GM12872 (cell line): ENCODE results near the gene FAM89B.

Experiments used
- TF ChIP-seq, protein P1 (sequence below): IDR thresholded peaks from 3 replicates; pipeline ENCODE4 v1.5.1; 2011; ENCODE audit warnings: low read depth, mild to moderate bottlenecking, low read length, moderate library complexity; ENCODE audit not compliant: insufficient read depth

FAM89B gene

DNA sequence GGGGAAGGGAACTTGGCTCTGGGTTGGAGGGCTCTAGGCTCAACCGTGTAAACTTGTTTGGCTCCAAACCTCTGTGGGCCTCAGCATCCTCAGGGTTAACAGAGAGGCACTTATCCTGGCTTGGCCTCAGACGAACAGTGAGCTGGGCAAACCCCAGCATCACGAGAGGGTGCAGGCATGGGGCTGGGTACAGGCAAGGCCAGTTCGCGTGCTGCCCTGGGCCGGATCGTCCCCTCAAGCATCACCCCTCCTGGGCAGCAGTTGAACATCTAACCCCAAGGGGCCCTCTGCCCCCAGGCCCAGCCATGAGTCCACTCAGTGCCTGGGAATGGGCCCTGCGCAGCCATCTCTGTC is 5.4 kb downstream of the FAM89B start:
- TF ChIP-seq, protein P1, sequence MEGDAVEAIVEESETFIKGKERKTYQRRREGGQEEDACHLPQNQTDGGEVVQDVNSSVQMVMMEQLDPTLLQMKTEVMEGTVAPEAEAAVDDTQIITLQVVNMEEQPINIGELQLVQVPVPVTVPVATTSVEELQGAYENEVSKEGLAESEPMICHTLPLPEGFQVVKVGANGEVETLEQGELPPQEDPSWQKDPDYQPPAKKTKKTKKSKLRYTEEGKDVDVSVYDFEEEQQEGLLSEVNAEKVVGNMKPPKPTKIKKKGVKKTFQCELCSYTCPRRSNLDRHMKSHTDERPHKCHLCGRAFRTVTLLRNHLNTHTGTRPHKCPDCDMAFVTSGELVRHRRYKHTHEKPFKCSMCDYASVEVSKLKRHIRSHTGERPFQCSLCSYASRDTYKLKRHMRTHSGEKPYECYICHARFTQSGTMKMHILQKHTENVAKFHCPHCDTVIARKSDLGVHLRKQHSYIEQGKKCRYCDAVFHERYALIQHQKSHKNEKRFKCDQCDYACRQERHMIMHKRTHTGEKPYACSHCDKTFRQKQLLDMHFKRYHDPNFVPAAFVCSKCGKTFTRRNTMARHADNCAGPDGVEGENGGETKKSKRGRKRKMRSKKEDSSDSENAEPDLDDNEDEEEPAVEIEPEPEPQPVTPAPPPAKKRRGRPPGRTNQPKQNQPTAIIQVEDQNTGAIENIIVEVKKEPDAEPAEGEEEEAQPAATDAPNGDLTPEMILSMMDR = no peak

DNA sequence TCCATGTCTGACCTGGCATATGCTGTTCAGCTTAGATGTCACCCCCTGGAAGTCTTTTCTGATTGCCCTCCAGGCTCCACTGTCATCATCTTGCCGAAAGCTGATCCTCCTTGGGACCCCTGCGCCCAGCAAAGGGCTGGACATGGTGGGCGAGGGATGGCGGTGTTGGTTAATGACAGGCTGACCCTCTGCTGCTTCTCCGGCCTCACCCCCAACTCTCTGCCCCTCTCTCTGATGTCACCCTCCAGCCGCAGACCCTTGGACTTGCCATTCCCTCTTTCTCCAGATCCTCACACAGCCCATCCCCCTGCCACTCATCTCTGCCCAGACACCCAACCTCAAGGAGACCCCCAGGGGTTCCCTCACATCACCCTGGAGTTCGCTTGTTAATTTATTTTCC is 5.8 kb downstream of the FAM89B start:
- TF ChIP-seq, protein P1 = no peak

DNA sequence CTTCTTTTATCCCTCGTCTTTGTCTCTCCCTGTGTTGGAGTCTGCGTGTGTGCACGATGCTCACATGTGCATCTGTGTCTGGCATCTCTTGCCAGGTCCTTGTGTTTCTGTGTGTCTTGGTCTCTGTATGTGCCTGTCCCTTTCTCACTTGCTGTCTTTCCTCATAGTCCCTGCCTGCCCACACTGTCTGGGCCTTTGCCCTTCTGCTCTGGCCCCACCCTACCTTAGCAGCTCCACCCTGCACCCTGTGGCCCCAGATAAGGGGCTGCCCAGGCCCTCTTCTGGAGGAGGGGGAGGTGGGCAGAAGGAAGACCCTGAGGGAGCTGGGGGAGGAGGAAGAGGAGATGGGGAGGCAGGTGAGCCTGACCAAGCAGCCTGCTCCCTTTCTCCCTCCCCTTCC is 6.3 kb downstream of the FAM89B start:
- TF ChIP-seq, protein P1 = no peak

DNA sequence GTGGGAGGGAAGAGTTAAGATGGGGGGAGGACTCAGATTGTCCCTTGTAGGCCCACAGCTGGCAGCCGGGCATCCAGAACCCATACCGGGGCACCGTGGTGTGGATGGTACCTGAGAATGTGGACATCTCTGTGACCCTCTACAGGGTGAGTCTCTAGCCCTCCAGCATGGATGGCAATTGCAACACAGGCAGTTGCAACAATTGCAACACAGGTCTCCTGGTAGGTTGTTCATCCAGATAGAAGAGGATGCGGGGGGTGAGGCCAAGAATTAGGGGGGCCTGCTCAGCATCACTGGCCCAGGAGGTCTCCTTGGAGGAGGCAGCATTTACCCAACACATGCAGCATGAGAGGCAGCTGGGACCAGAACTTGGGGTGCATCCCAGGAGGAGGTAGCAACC is 7.0 kb downstream of the FAM89B start:
- TF ChIP-seq, protein P1 = no peak

DNA sequence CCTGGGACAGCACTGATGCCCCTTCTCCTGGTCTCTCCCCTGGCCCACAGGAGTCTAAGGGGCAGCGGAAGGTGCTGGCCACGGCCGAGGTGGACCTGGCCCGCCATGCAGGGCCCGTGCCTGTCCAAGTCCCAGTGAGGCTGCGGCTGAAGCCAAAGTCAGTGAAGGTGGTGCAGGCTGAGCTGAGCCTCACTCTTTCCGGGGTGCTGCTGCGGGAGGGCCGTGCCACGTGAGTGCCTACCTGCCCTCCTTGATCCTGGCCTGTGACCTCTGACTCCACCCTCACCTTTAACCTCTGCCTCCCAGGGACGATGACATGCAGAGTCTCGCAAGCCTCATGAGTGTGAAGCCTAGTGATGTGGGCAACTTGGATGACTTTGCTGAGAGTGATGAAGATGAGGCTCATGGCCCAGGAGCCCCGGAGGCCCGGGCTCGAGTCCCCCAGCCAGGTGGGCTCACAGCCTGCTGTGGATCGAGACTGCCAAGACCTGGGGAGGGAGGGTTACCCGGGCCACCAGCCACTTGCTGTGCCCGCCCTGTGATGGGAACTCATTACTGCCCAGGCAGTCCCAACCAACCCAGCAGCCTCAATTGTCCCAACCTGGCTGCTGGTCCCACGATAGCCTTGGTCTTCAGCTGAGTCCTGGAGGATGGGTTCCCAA is 7.8 kb downstream of the FAM89B start:
- TF ChIP-seq, protein P1 = no peak

DNA sequence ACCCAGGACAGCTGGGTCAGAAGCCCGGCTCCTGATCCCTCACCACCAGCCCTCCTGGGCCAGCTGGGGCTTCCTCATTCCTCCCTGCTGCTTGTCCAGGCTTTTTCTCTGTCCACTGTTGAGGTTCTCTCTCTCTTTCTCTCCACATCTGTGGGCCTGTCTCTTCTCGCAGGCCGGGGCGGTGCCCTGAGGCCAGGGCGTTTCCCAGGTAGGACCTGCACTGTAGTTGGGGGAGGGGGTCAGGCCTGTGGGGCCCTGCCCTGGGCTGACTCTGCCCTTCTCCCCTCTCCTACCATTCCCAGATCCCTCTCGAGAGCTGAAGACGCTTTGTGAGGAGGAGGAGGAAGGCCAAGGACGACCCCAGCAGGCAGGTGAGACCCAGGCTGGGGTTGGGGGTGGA is 8.4 kb downstream of the FAM89B start:
- TF ChIP-seq, protein P1 = no peak

DNA sequence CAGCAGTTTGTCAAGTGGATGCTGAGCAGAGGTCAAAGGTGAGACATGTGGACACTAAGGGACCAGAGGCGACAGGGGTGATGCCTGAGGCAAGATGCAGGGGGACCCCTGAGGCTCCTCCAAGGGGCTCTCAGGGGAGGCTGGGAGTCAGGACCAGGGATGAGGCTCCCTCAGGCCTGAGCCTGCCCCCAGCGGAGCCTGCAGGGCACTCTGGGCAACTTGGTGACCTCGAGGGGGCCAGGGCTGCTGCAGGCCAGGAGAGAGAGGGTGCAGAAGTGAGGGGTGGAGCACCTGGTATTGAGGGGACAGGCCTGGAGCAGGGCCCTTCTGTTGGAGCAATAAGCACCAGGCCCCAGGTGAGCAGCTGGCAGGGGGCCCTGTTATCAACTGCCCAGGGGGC is 9.6 kb downstream of the FAM89B start:
- TF ChIP-seq, protein P1 = no peak
